PC-9 (cell line): ENCODE results near the gene STK38L. TPM values are rescaled to one million over a fixed set of nuclear protein-coding genes. Genes with fewer than 3 reads are reported as not detected.

Experiments used
- BruUV-seq: library from RNA; stranded (reverse); fragments of 400-500 nt; replicated peaks from 2 replicates; lab custom pipeline; 2021; lab: Mats Ljungman, UMichigan
- CTCF ChIA-PET: fragments of 300-600 bp; sonication (Branson Sonifier 250); formaldehyde crosslinking; loops from one replicate; lab custom pipeline; 2022; ENCODE audit warnings: antibody characterized with exemption; lab: Charles Lee
- POLR2A ChIA-PET: fragments of 300-600 bp; sonication (Branson Sonifier 250); formaldehyde crosslinking; loops from one replicate; lab custom pipeline; 2022; ENCODE audit warnings: antibody characterized with exemption; ENCODE audit not compliant: unreplicated experiment; lab: Charles Lee
- DNase-seq, 2 experiments: peaks; one replicate each; pipeline versions ENCODE4 v3.0.0 to v3.0.0-alpha.2; 2015 to 2022; ENCODE audit warnings: mixed read lengths in 1 of 2
- H2AFZ ChIP-seq: fragments of 200-600 bp; sonication (generic); 2 replicates; pipeline ENCODE4 v1.8.1; 2017; ENCODE audit warnings: antibody characterized with exemption
- H3F3A ChIP-seq: fragments of 200-600 bp; sonication (generic); 2 replicates; pipeline ENCODE4 v1.8.1; 2017; ENCODE audit warnings: antibody characterized with exemption, mild to moderate bottlenecking, low read depth; ENCODE audit not compliant: insufficient read depth
- H3K27ac ChIP-seq: fragments of 200-600 bp; sonication (generic); 2 replicates; pipeline ENCODE4 v1.6.1; 2016; ENCODE audit warnings: mixed run types
- H3K27me3 ChIP-seq: fragments of 200-600 bp; sonication (generic); 2 replicates; pipeline ENCODE4 v1.6.1; 2016; ENCODE audit warnings: low read depth, mixed run types; ENCODE audit not compliant: insufficient read depth
- H3K36me3 ChIP-seq: fragments of 200-600 bp; sonication (generic); 2 replicates; pipeline ENCODE4 v1.6.1; 2016; ENCODE audit warnings: low read depth, mixed run types
- H3K4me1 ChIP-seq: fragments of 200-600 bp; sonication (generic); replicated peaks from 2 replicates; pipeline ENCODE4 v1.6.1; 2016; ENCODE audit warnings: mixed run types; ENCODE audit not compliant: insufficient read depth
- H3K4me2 ChIP-seq: fragments of 200-600 bp; sonication (generic); 2 replicates; pipeline ENCODE4 v1.6.1; 2017; ENCODE audit warnings: mixed run types
- H3K4me3 ChIP-seq: fragments of 200-600 bp; sonication (generic); 2 replicates; pipeline ENCODE4 v1.6.1; 2016; ENCODE audit warnings: mixed run types
- H3K79me2 ChIP-seq: fragments of 200-600 bp; sonication (generic); 2 replicates; pipeline ENCODE4 v1.6.1; 2017; ENCODE audit warnings: low read depth, mixed run types
- H3K9me2 ChIP-seq: fragments of 200-600 bp; sonication (generic); 2 replicates; pipeline ENCODE4 v1.8.1; 2017; ENCODE audit warnings: mild to moderate bottlenecking; ENCODE audit not compliant: insufficient read depth
- H3K9me3 ChIP-seq: fragments of 200-600 bp; sonication (generic); 2 replicates; pipeline ENCODE4 v1.8.1; 2016; ENCODE audit warnings: low read depth; ENCODE audit not compliant: insufficient read depth
- H4K20me1 ChIP-seq: fragments of 200-600 bp; sonication (generic); 2 replicates; pipeline ENCODE4 v1.8.1; 2017; ENCODE audit not compliant: insufficient read depth
- EZH2 ChIP-seq: fragments of 200-600 bp; sonication (generic); IDR thresholded peaks from 2 replicates; pipeline ENCODE4 v1.8.0; 2017; ENCODE audit warnings: antibody characterized with exemption, low read depth
- intact Hi-C: fragments of 100-400 bp; cut with micrococcal nuclease; formaldehyde crosslinking; loops from one replicate; pipeline ENCODE4 v1.10.0; 2022; ENCODE audit not compliant: unreplicated experiment
- total RNA-seq: library from RNA; stranded (reverse); gene quantifications from 2 replicates; pipeline ENCODE4 v1.2.3, GENCODE V29; 2021
- TF ChIP-seq, protein P1 (sequence below): fragments of 200-600 bp; sonication (generic); conservative IDR thresholded peaks from 2 replicates; pipeline ENCODE4 v1.6.1; 2017; ENCODE audit warnings: mixed run types, antibody characterized with exemption, mild to moderate bottlenecking, moderate library complexity

Gene STK38L
- total RNA-seq, 1 experiment from 2014 or later: 34.7 TPM

DNA sequence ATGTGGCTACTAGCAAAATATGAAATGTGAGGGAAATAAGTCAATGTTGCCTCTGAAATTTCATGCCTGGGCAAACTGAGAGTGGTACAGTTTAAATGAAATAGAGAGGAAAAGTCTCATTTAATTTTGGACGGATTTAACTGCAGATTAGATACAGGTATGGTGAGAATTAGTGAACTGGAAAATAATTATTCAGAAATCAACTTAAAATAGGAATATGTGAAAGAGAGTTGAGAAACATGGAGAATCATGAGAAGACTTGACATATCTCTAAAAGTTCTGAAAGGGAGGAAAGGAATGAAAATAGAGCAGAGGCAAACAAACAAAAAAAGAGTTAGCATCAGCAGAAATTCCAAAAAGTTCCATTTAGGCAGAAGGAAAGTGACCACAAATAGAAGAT, 55.0 kb downstream of the STK38L start:
- intact Hi-C loops: no loop called here
- no peak overlapping the region for H3K4me2 ChIP-seq
- H3K9me3 ChIP-seq: no peaks in the 10 kb centered on the region
- H2AFZ ChIP-seq: no peak overlapping the region
- no peaks in the 10 kb centered on the region for H3K36me3 ChIP-seq
- ChIA-PET POLR2A (no interaction called here), CTCF (no interaction called here)
- H3K4me1 ChIP-seq: no peaks in the 10 kb centered on the region
- BruUV-seq: no TSS peak
- no peaks in the 10 kb centered on the region for H3K79me2 ChIP-seq
- no peak overlapping the region for H3K27ac ChIP-seq
- no peaks in the 10 kb centered on the region for H3K9me2 ChIP-seq
- no peak overlapping the region for H3K4me3 ChIP-seq
- no peaks in the 10 kb centered on the region for H4K20me1 ChIP-seq
- no peaks in the 10 kb centered on the region; the same call in 1 of the 2 replicates for H3F3A ChIP-seq
- TF ChIP-seq EZH2: no peak
- TF ChIP-seq, protein P1, sequence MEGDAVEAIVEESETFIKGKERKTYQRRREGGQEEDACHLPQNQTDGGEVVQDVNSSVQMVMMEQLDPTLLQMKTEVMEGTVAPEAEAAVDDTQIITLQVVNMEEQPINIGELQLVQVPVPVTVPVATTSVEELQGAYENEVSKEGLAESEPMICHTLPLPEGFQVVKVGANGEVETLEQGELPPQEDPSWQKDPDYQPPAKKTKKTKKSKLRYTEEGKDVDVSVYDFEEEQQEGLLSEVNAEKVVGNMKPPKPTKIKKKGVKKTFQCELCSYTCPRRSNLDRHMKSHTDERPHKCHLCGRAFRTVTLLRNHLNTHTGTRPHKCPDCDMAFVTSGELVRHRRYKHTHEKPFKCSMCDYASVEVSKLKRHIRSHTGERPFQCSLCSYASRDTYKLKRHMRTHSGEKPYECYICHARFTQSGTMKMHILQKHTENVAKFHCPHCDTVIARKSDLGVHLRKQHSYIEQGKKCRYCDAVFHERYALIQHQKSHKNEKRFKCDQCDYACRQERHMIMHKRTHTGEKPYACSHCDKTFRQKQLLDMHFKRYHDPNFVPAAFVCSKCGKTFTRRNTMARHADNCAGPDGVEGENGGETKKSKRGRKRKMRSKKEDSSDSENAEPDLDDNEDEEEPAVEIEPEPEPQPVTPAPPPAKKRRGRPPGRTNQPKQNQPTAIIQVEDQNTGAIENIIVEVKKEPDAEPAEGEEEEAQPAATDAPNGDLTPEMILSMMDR: no peak
- H3K27me3 ChIP-seq: no peaks in the 10 kb centered on the region
- no peak for DNase-seq

DNA sequence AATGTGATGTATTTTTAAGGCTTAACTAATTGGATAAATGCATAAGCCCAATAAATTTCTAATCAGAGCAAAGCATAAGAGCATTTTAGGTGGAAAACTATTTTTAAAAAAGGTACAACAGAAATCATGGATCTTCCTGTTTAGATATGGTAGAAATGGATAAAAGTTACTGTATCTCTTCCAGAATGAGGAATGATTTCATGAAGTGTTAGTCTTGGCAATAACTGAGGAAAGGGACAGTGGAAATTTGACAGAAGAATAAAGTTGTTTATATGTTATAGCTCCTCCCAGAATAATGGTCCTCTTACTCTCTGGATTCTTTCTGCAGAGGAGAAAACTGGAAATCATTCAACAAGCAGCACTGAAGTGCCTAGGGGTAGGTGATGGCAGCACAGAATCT, 56.1 kb downstream of the STK38L start:
- H3K9me2 ChIP-seq: no peaks in the 10 kb centered on the region
- H3K36me3 ChIP-seq: no peaks in the 10 kb centered on the region
- CTCF ChIA-PET: no interaction called here
- H3K4me1 ChIP-seq: no peaks in the 10 kb centered on the region
- POLR2A ChIA-PET: no interaction called here
- H4K20me1 ChIP-seq: no peaks in the 10 kb centered on the region
- no peak overlapping the region for H3K4me3 ChIP-seq
- H3K79me2 ChIP-seq: no peaks in the 10 kb centered on the region
- H2AFZ ChIP-seq: no peak overlapping the region
- no peaks in the 10 kb centered on the region for H3K27me3 ChIP-seq
- no peak for DNase-seq
- intact Hi-C loops: loop anchor here (5.0 to 10.0 kb wide), 2 partner anchors 53 to 365 kb away; partner anchors contain the start of genes FGFR1OP2 and INTS13
- TF ChIP-seq, protein P1: no peak
- TF ChIP-seq EZH2: no peak
- no peaks in the 10 kb centered on the region for H3K9me3 ChIP-seq
- H3K27ac ChIP-seq: no peak overlapping the region
- BruUV-seq: no TSS peak
- H3K4me2 ChIP-seq: no peak overlapping the region
- no peaks in the 10 kb centered on the region; the same call in 1 of the 2 replicates for H3F3A ChIP-seq

DNA sequence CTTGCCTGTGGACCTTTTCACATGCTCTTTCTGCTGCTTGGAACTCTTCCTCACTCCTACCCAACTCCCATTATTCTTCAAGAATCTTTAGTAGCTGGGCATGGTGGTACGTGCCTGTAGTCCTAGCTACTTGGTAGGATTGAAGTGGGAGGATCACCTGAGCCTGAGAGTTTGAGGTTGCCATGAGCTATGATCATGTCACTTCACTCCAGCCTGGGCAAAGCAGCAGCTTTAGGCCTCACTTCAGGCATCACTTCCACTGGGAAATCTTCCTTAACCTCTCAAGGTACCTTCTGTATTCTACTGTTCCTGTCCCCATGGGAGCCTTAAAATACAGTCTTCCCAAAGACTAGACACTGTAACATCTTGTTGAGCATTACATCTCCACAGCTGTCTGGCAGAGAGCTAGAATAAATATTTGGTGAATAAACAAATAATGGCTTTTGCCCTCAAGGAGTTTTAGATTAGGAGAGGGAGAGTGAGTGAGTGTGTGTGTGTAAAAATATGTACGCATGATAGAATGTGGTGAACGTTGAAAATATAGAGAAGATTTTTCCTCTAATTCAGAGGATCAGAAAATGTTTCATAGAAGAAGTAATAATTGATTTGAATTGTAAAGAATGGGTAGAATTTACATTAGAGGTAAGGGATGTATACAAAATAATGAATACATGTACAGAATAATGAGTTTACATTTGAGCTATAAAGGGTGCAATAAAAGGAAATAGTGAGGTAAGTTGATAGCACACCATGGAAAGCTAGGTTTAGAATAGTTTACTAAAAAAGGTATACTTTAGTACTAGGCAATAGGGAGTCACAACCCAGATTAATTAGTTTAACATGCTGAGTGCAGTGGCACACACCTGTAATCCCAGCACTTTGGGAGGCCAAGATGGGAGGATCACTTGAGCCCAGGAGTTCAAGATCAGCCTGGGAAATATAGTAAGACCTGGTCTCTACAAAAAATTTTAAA, 59.3 kb downstream of the STK38L start:
- Histone ChIP-seq H3K9me2 (no peaks in the 10 kb centered on the region), H3K4me1 (no peaks in the 10 kb centered on the region), H4K20me1 (no peaks in the 10 kb centered on the region), H3K27ac (no peak overlapping the region), H3K9me3 (no peaks in the 10 kb centered on the region), H3K4me3 (no peak overlapping the region), H3K4me2 (no peak overlapping the region), H3K27me3 (no peaks in the 10 kb centered on the region), H3F3A (no peaks in the 10 kb centered on the region; the same call in none of the 2 replicates), H3K79me2 (no peaks in the 10 kb centered on the region), H2AFZ (no peak overlapping the region), H3K36me3 (no peaks in the 10 kb centered on the region)
- BruUV-seq: no TSS peak
- POLR2A ChIA-PET: no interaction called here
- DNase-seq: no peak
- intact Hi-C loops: loop anchor here (5.0 to 10.0 kb wide), 2 partner anchors 56 to 369 kb away; partner anchors contain the start of genes FGFR1OP2 and INTS13
- CTCF ChIA-PET: interaction anchor here (0.6 to 2.9 kb wide), 2 partner anchors 55 to 288 kb away, joined by 4 to 19 read pairs; no protein-coding TSS in a partner anchor
- no peak for TF ChIP-seq EZH2
- TF ChIP-seq, protein P1: no peak
